Adipocyte (in vitro differentiated cells): ENCODE results near the gene SLC45A3.
"Not testable (repeated sequence)": the region's sequence is repeated elsewhere in the genome, so short reads cannot be mapped to it uniquely, and the experiment has no call there.

Experiments used
- DNase-seq: peaks from one replicate; pipeline ENCODE4 v3.0.0-alpha.2; 2015; ENCODE audit warnings: low read depth
- H3K27me3 ChIP-seq: replicated peaks from 2 replicates; pipeline ENCODE4 v1.7.0; 2013; ENCODE audit warnings: mild to moderate bottlenecking, low read length, moderate library complexity; ENCODE audit not compliant: control insufficient read depth, insufficient read depth
- H3K36me3 ChIP-seq: 2 replicates; pipeline ENCODE4 v1.7.0; 2013; ENCODE audit warnings: low read length, mild to moderate bottlenecking, moderate library complexity; ENCODE audit not compliant: control insufficient read depth, insufficient read depth, severe bottlenecking
- H3K4me1 ChIP-seq: 2 replicates; pipeline ENCODE4 v1.7.0; 2013; ENCODE audit warnings: mild to moderate bottlenecking, low read length, moderate library complexity; ENCODE audit not compliant: control insufficient read depth, insufficient read depth
- H3K4me3 ChIP-seq: 2 replicates; pipeline ENCODE4 v1.7.0; 2013; ENCODE audit warnings: mild to moderate bottlenecking, low read length, moderate library complexity
- H3K9ac ChIP-seq: 2 replicates; pipeline ENCODE4 v1.7.0; 2013; ENCODE audit warnings: mild to moderate bottlenecking, low read length, moderate library complexity
- H3K9me3 ChIP-seq: 2 replicates; pipeline ENCODE4 v1.7.0; 2013; ENCODE audit warnings: mild to moderate bottlenecking, low read length, moderate library complexity; ENCODE audit not compliant: control insufficient read depth

The SLC45A3 gene

GRCh38 chr1:205680073-205680851 lies at the start of gene SLC45A3:
Gene SLC45A3, minus strand, starts transcription at chr1:205680509. Its CDS starts 15,853 bp downstream, at chr1:205664656.
- Histone ChIP-seq H3K9me3 (no peaks in the 10 kb centered on the region), H3K27me3 (no peaks in the 10 kb centered on the region), H3K36me3 (no peaks in the 10 kb centered on the region), H3K4me3 (peak within 1 kb of the TSS; percentile 81), H3K4me1 (peaks cover 16% of the 10 kb centered on the region), H3K9ac (peak within 1 kb of the TSS; percentile 81)
- DNase-seq = peak; percentile 65

DNA sequence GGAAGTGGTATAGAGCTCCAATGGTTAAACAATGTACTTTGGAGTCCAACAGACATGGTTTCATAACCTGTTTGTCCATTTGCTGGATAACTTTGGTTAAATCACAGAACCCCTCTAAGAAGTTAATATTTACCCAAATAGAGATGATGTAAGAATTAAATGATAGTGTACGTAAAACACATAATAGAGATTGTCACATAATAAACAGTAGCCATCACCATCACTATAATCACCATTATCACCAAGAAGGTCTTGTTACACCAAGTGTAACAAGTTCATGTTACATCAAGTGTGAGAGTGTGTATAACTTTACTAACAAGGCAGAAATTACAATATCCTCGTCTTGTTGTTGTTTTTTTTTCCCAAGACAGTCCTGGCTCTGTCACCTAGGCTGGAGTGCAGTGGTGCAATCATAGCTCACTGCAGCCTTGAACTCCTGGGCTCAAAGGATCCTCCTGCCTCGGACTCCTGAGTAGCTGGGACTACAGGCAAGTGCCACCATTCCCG lies 46.4 kb upstream of the SLC45A3 start:
- Histone ChIP-seq H3K4me1 (peaks cover 4% of the 10 kb centered on the region), H3K36me3 (peaks cover 74% of the 10 kb centered on the region), H3K27me3 (no peaks in the 10 kb centered on the region), H3K4me3 (no peak overlapping the region), H3K9ac (no peak overlapping the region), H3K9me3 (no peaks in the 10 kb centered on the region)
- no peak for DNase-seq

- no peak overlapping the region for H3K9ac ChIP-seq
- no peak for DNase-seq
- H3K4me1 ChIP-seq = peaks cover 4% of the 10 kb centered on the region
- no peaks in the 10 kb centered on the region for H3K9me3 ChIP-seq
- H3K27me3 ChIP-seq = no peaks in the 10 kb centered on the region
- H3K36me3 ChIP-seq = peaks cover 76% of the 10 kb centered on the region
- H3K4me3 ChIP-seq = no peak overlapping the region
These were observed 45.2 kb upstream of the SLC45A3 start for GRCh38 chr1:205725514-205725913.

DNA sequence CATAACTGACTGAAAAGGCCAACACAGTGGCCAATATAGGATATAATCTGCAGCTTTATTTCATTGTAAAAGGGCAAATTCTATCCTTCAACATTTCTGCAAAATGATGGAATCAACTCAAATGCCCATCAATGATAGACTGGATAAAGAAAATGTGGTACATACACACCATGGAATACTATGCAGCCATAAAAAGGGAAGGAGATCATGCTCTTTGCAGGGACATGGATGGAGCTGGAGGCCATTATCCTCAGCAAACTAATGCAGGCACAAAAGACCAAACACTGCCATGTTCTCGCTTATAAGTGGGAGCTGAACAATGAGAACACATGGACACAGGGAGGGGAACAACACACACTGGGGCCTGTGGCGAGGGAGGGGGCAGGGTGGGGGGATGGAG lies 40.4 kb upstream of the SLC45A3 start:
- DNase-seq, H3K27me3 ChIP-seq, H3K4me3 ChIP-seq, H3K9ac ChIP-seq, H3K9me3 ChIP-seq: not testable (repeated sequence)
- Histone ChIP-seq H3K4me1 (peaks cover 11% of the 10 kb centered on the region), H3K36me3 (peaks cover 91% of the 10 kb centered on the region)

DNA sequence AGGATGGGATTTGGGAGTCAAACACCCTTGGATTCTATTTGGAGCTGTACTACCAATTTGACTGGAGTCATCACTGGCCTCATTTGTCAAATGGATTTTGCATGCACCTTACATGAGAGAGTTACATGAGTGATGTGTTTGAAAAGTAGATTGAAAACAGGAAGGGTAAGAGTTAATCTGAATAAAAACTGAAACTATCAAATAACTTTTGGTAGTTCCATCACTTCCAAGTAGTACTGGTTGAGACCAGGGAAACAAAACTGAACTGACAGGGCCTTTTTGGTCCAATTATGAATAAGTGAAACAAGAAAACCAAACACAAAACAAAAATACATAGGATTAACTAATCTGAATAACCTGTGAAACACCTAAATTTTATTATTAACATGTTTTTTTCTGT lies 39.5 kb upstream of the SLC45A3 start:
- Histone ChIP-seq H3K9me3 (no peaks in the 10 kb centered on the region), H3K4me1 (peaks cover 11% of the 10 kb centered on the region), H3K4me3 (no peak overlapping the region), H3K36me3 (peaks cover 91% of the 10 kb centered on the region), H3K9ac (no peak overlapping the region), H3K27me3 (no peaks in the 10 kb centered on the region)
- DNase-seq = no peak

- no peaks in the 10 kb centered on the region for H3K27me3 ChIP-seq
- no peak overlapping the region for H3K4me3 ChIP-seq
- no peaks in the 10 kb centered on the region for H3K9me3 ChIP-seq
- no peak for DNase-seq
- H3K4me1 ChIP-seq = peaks cover 19% of the 10 kb centered on the region
- H3K36me3 ChIP-seq = peaks cover 87% of the 10 kb centered on the region
- no peak overlapping the region for H3K9ac ChIP-seq
These were observed 38.7 kb upstream of the SLC45A3 start for GRCh38 chr1:205719015-205719414.

- no peaks in the 10 kb centered on the region for H3K27me3 ChIP-seq
- H3K9me3 ChIP-seq = no peaks in the 10 kb centered on the region
- H3K9ac ChIP-seq = no peak overlapping the region
- peaks cover 70% of the 10 kb centered on the region for H3K36me3 ChIP-seq
- H3K4me3 ChIP-seq = no peak overlapping the region
- peaks cover 24% of the 10 kb centered on the region for H3K4me1 ChIP-seq
- DNase-seq = no peak
These were observed 36.2 kb upstream of the SLC45A3 start for GRCh38 chr1:205716371-205717132.

DNA sequence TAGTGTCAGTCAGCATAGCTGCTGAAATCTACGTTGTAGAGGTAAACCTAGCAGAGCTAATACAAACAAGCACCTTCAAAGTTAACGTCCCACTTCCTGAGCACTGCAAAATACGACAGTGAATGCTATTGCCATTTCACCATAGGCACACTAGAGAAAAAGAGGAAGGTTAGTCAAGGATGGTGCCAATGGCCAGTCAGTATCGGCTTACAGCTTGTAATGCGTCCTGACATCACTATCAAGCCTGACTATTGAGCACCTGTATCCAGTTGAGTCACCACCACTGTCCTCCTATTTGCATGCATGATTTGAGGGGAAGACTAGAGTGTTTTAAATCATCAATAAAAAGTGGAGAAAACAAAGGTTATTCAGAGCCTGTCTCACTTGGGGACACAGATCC lies 35.3 kb upstream of the SLC45A3 start:
- peaks cover 61% of the 10 kb centered on the region for H3K36me3 ChIP-seq
- no peak overlapping the region for H3K9ac ChIP-seq
- H3K4me1 ChIP-seq = peaks cover 28% of the 10 kb centered on the region
- no peak for DNase-seq
- H3K27me3 ChIP-seq = no peaks in the 10 kb centered on the region
- H3K9me3 ChIP-seq = no peaks in the 10 kb centered on the region
- no peak overlapping the region for H3K4me3 ChIP-seq

DNA sequence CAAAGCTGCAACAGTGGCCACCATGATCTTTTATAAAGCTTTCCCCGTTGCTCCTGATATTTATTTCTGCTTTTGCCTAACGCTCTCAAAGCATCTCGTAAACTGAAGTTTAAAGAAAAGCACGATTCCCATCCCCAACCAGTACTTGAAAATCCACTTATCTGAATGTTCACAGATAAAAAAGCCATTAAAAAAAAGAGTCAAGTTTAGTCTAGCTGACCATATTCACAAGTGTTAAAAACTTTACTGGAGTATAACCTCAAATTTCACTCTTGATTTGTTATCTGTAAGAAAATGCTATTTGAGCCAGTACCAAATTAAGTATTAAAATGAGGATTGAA lies 34.6 kb upstream of the SLC45A3 start:
- H3K36me3 ChIP-seq = peaks cover 53% of the 10 kb centered on the region
- peaks cover 33% of the 10 kb centered on the region for H3K4me1 ChIP-seq
- H3K9ac ChIP-seq = no peak overlapping the region
- no peak overlapping the region for H3K4me3 ChIP-seq
- no peaks in the 10 kb centered on the region for H3K9me3 ChIP-seq
- no peak for DNase-seq
- no peaks in the 10 kb centered on the region for H3K27me3 ChIP-seq

- Histone ChIP-seq H3K4me3 (no peak overlapping the region), H3K36me3 (peaks cover 48% of the 10 kb centered on the region), H3K9ac (no peak overlapping the region), H3K4me1 (peaks cover 31% of the 10 kb centered on the region), H3K9me3 (no peaks in the 10 kb centered on the region), H3K27me3 (no peaks in the 10 kb centered on the region)
- DNase-seq = peak; percentile 38
These were observed 34.0 kb upstream of the SLC45A3 start for GRCh38 chr1:205714190-205714905.
